Endodermal cell (in vitro differentiated cells): ENCODE data around the gene C11orf16. TPM values are rescaled to one million over a fixed set of nuclear protein-coding genes. Genes with fewer than 3 reads are reported as not detected.
A peak's percentile ranks its signal among the peaks of the same experiment; 100 is the strongest.

Experiments used
- DNase-seq: peaks from one replicate; pipeline ENCODE4 v3.0.0-alpha.2; 2017
- H3K27ac ChIP-seq: 2 replicates; pipeline ENCODE4 v1.5.1; 2013; ENCODE audit warnings: mild to moderate bottlenecking, low read depth, low read length, moderate library complexity
- H3K27me3 ChIP-seq: 2 replicates; pipeline ENCODE4 v1.6.1; 2013; ENCODE audit warnings: mild to moderate bottlenecking, low read length, moderate library complexity; ENCODE audit not compliant: insufficient read depth, control insufficient read depth, poor library complexity, severe bottlenecking
- H3K36me3 ChIP-seq: 2 replicates; pipeline ENCODE4 v1.7.0; 2013; ENCODE audit warnings: mild to moderate bottlenecking, low read length, moderate library complexity; ENCODE audit not compliant: control insufficient read depth, insufficient read depth
- H3K4me1 ChIP-seq: one replicate; pipeline ENCODE4 v1.7.0; 2013; ENCODE audit warnings: low read length; ENCODE audit not compliant: control insufficient read depth, insufficient read depth
- H3K4me3 ChIP-seq: 2 replicates; pipeline ENCODE4 v1.5.1; 2013; ENCODE audit warnings: mild to moderate bottlenecking, low read length, moderate library complexity
- H3K9ac ChIP-seq: 2 replicates; pipeline ENCODE4 v1.6.1; 2013; ENCODE audit warnings: mild to moderate bottlenecking, low read length, moderate library complexity; ENCODE audit not compliant: poor library complexity, severe bottlenecking; ENCODE audit errors: extremely low read depth
- H3K9me3 ChIP-seq: 2 replicates; pipeline ENCODE4 v1.6.1; 2013; ENCODE audit warnings: mild to moderate bottlenecking, low read length, moderate library complexity; ENCODE audit not compliant: control insufficient read depth
- H3K27ac Mint-ChIP-seq: 2 replicates; pipeline ENCODE4 v1.8.0; 2020; ENCODE audit warnings: mixed read lengths
- H3K27me3 Mint-ChIP-seq: 2 replicates; pipeline ENCODE4 v1.8.0; 2021; ENCODE audit warnings: mild to moderate bottlenecking, mixed read lengths; ENCODE audit not compliant: insufficient read depth
- H3K36me3 Mint-ChIP-seq: 2 replicates; pipeline ENCODE4 v1.8.0; 2020; ENCODE audit warnings: low read depth, mixed read lengths
- H3K4me1 Mint-ChIP-seq: 2 replicates; pipeline ENCODE4 v1.8.0; 2020; ENCODE audit warnings: mixed read lengths
- H3K4me3 Mint-ChIP-seq: 2 replicates; pipeline ENCODE4 v1.8.0; 2020; ENCODE audit warnings: mild to moderate bottlenecking, moderate library complexity, mixed read lengths
- H3K9me3 Mint-ChIP-seq: 2 replicates; pipeline ENCODE4 v1.8.0; 2020; ENCODE audit warnings: mild to moderate bottlenecking, mixed read lengths
- CTCF ChIP-seq: fragments of 200-600 bp; sonication (generic); conservative IDR thresholded peaks from 2 replicates; pipeline ENCODE4 v1.5.0; 2021; ENCODE audit warnings: antibody characterized with exemption, mild to moderate bottlenecking
- WGBS, 2 experiments: methylation state at CpG; one replicate each; pipeline versions ENCODE4 v1.1.5 to v1.1.7; 2013; ENCODE audit warnings: missing lambda C conversion rate in 2 of 2, mixed read lengths in 1 of 2; ENCODE audit not compliant: insufficient coverage in 1 of 2, insufficient read length in 1 of 2; 5-methylcytosine and 5-hydroxymethylcytosine counted together
- total RNA-seq, 2 donors: library from RNA; stranded (reverse); fragmentation: NEBNext Ultra II Directional in 1 of 2; extraction: Animal tissue kit (Norgen Biotek cat#: 25700) in 1 of 2; gene quantifications; 2 replicates in 1 of 2; 3 replicates in 1 of 2; pipeline ENCODE4 v1.2.1, GENCODE V29; 2021

Gene C11orf16
- total RNA-seq, 2 donors from 2014 or later: not detected

GRCh38 chr11:8914661-8915018, 18.1 kb downstream of the C11orf16 start:
- no peaks in the 10 kb centered on the region for H3K27me3 ChIP-seq
- H3K36me3 ChIP-seq: peaks cover 60% of the 10 kb centered on the region
- H3K9me3 ChIP-seq: no peaks in the 10 kb centered on the region
- Mint-ChIP-seq H3K9me3 (no peaks in the 10 kb centered on the region), H3K4me3 (no peak overlapping the region), H3K27ac (no peak overlapping the region), H3K36me3 (peaks cover 49% of the 10 kb centered on the region), H3K4me1 (peaks cover 25% of the 10 kb centered on the region), H3K27me3 (no peaks in the 10 kb centered on the region)
- TF ChIP-seq CTCF: no peak
- H3K4me3 ChIP-seq: no peak overlapping the region
- peaks cover 8% of the 10 kb centered on the region for H3K4me1 ChIP-seq
- 89 to 100% methylated on average over 3 to 4 of the region's 4 CpGs for WGBS, 2 experiments
- no peak overlapping the region for H3K9ac ChIP-seq
- H3K27ac ChIP-seq: no peak overlapping the region
- no peak for DNase-seq

GRCh38 chr11:8913961-8914660, 18.6 kb downstream of the C11orf16 start:
- Histone ChIP-seq H3K4me1 (peaks cover 8% of the 10 kb centered on the region), H3K9ac (no peak overlapping the region), H3K36me3 (peaks cover 54% of the 10 kb centered on the region), H3K27ac (no peak overlapping the region), H3K9me3 (no peaks in the 10 kb centered on the region), H3K27me3 (no peaks in the 10 kb centered on the region), H3K4me3 (peak overlapping the region; percentile 66)
- TF ChIP-seq CTCF: peak; percentile 84
- WGBS, 2 experiments: 63 to 71% methylated on average over 7 to 9 of the region's 9 CpGs
- H3K36me3 Mint-ChIP-seq: peaks cover 44% of the 10 kb centered on the region
- peaks cover 27% of the 10 kb centered on the region for H3K4me1 Mint-ChIP-seq
- DNase-seq: peak; percentile 87
- H3K9me3 Mint-ChIP-seq: no peaks in the 10 kb centered on the region
- H3K27me3 Mint-ChIP-seq: no peaks in the 10 kb centered on the region
- H3K27ac Mint-ChIP-seq: no peak overlapping the region
- H3K4me3 Mint-ChIP-seq: no peak overlapping the region

- peak within 1 kb of the TSS; percentile 62 for H3K27ac ChIP-seq
Measured at GRCh38 chr11:8911029-8911823, 21.5 kb downstream of the C11orf16 start, which contains the start of gene AKIP1. AKIP1 (plus strand) TSS chr11:8911189; CDS start chr11:8911450, 261 bp downstream.

More at GRCh38 chr11:8911029-8911823, 21.5 kb downstream of the C11orf16 start, which contains the start of gene AKIP1:
- H3K4me3 ChIP-seq: peak within 1 kb of the TSS; percentile 90
- H3K9ac ChIP-seq: peak within 1 kb of the TSS; percentile 62
- Mint-ChIP-seq H3K36me3 (peaks cover 17% of the 10 kb centered on the region), H3K9me3 (no peaks in the 10 kb centered on the region), H3K4me1 (peaks cover 33% of the 10 kb centered on the region), H3K4me3 (peak within 1 kb of the TSS; percentile 81), H3K27me3 (peaks cover 3% of the 10 kb centered on the region), H3K27ac (peak within 1 kb of the TSS; percentile 87)
- no peak for TF ChIP-seq CTCF
- H3K36me3 ChIP-seq: peaks cover 26% of the 10 kb centered on the region
- 0% methylated on average over 22 to 68 of the region's 68 CpGs for WGBS, 2 experiments
- H3K9me3 ChIP-seq: no peaks in the 10 kb centered on the region
- DNase-seq: peak; percentile 99
- H3K27me3 ChIP-seq: no peaks in the 10 kb centered on the region
- H3K4me1 ChIP-seq: no peaks in the 10 kb centered on the region
